GM19438 (cell line): ENCODE data around the gene SPTBN4.

ENCODE experiments used
- ATAC-seq: cut with Tn5 transposase; IDR thresholded peaks from one replicate; pipeline ENCODE4 v1.9.1; 2021; ENCODE audit warnings: low read depth; ENCODE audit not compliant: unreplicated experiment

Gene SPTBN4

DNA sequence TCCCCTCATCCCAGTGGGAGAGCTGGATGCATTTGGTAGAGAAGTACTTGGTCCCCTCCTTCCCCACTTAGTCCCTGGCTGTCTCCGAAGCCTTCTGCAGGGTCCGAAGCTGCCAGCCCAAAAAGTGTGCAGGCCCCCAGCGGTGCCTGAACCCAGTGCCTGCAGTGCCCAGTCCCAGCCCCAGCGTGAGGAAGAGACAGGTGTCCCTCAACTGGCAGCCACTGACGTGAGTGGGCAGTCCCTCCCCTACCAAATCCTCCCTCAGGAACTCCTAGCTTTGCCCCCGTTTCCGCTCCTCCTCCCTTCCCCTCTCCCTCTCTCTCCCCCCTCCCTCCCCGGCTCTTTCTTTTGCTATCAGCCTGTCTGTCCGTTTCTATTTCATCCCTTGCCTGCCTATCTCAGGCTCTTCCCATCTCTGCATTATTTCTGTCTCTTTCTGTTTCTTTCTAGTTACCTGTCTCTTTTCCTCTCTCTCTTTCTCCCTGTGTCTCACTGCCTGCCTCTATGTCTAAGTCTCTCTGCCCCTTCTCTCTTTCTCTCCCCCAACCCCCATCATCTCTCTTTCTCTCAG lies 132.6 kb downstream of the SPTBN4 start:
- no peak for ATAC-seq

DNA sequence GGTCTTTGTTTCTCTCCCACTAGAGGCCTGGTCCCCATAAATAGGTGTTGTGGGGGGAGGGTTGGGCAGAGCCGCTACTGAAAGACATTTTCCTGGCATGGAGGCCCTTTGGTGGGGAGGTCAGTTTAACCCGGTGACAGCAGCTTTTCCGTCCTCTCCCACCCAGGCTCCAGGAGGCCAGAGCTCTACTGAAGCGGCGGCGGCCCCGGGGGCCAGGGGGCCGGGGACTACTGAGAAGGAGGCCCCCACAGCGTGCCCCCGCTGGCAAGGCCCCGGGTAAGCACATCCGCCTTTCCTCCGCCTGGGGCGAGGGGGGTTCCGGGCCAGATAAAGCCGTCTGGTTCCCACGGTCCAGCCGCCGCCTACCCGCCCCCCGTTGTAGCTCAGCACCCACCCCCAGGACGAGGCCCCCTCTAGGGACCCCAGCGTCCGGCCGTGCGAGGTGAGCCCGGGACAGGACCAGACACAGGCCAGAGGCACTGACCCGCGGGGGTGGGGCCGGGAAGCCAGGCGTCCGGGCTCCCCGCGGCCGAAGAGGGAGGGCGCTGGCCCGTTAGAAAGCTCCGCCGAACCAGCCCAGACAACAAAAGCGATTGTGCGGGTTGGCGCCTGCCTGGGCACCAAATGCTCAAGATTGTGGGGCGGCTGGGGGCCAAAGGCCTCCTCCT lies 133.2 kb downstream of the SPTBN4 start:
- ATAC-seq = no peak

DNA sequence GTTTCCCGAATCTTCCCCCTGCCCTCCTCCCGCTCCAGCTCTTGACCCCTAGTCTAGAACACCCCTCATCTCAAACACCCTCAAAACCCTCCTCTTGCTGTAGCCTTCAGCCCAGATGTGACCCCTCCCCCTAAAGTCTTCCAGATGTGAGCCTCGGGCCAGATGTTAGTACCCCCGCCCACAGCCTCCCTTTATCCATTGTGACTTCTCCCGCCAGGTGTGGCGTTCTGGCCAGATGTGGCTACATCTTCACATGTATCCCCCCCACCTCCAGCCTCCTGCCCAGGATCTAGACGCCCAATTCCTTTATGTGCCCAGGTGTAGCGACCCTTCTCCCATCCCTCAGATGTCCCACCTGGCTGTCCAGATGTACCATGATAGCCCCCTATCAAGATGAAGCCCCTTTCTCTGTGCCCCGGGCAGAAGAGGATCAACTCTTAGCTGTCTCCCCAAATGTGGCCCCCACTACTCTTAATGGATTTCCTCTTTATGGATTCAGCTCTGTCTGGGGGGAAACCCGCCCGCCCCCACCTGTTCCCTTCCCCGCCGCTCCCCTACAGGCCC lies 133.9 kb downstream of the SPTBN4 start:
- ATAC-seq = no peak

GRCh38 chr19:40601134-40601974 lies 134.6 kb downstream of the SPTBN4 start, which contains the start of gene LTBP4:
Gene LTBP4, plus strand, starts transcription at chr19:40601369. Its CDS starts 19 bp downstream, at chr19:40601388.
- no peak for ATAC-seq

DNA sequence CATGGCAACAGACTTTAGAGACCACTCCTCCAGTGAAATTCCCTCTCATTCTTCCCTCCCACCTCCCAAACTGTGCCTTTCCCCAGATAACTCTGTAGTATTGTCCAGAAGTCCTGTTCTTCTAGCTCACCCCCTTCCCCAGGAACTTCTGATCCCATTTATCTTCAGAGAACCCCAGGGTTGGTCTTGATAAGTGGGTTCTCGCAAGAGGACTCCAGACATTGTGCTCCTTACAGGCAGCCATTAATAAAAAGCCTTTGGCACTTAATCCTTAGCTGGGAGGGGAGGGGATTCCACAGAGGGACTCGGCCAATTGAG lies 136.2 kb downstream of the SPTBN4 start:
- no peak for ATAC-seq

DNA sequence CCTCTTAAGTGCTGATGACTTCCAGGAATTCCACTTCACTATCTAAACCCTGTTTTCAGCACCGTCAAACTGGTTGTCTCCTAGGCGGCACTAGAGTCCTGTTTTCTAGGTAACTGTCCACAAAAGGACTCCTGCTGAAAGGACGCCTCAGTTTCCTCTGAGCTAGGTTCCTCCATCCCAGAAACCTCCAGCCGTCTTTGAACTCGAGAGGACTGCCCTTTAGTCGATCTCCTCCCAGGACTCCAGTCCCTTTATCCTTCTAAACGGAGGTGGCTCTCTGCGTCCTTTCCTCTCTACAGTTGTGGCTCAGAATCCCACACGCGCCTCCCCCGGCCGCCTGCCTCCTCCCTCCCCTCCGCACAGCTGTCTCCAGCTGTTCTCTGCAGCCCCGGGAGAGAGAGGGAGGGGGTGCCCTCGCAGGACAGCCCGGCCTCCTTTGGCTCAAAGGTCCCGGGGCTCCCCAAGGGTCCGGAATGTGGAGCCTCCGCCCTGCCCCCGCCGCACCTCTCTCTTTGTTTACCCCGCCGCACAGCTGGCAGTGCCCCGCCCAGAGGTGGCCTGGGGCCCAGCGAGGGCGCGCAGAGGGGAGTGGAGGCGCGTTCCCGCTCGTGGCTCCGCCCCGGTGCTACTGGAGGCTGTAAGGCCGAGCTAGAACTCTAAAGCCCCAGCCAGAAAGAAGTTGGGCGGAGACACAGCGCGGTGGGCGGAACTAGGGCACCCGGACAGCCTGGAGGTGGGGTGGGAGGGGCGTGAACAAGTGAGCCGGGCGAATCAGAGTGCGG lies 136.8 kb downstream of the SPTBN4 start:
- ATAC-seq = peak; percentile 68

DNA sequence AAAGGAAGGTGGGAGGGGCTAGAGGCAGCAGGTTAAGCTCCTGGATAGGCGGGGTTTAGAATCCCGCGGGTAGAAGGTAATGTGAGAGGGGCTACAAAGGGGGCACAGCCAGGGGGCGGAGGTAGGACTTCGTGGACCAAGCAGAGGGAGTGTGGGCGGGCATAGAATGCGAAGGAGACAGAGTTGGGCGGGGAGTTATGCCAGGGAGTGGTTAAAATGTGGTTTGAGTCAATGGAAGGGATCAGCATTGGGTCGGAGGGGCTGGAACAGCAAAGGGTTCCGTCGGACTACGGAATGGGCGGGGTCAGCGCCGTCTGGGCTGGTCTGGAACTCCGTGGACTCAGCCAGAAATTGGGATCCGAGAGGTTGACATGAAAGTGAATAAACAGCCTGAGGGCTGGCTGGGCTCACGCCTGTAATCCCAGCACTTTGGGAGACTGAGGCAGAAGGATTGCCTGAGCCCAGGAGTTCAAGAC lies 137.4 kb downstream of the SPTBN4 start:
- ATAC-seq = no peak

GRCh38 chr19:40604647-40605215 lies 137.9 kb downstream of the SPTBN4 start:
- ATAC-seq = no peak

DNA sequence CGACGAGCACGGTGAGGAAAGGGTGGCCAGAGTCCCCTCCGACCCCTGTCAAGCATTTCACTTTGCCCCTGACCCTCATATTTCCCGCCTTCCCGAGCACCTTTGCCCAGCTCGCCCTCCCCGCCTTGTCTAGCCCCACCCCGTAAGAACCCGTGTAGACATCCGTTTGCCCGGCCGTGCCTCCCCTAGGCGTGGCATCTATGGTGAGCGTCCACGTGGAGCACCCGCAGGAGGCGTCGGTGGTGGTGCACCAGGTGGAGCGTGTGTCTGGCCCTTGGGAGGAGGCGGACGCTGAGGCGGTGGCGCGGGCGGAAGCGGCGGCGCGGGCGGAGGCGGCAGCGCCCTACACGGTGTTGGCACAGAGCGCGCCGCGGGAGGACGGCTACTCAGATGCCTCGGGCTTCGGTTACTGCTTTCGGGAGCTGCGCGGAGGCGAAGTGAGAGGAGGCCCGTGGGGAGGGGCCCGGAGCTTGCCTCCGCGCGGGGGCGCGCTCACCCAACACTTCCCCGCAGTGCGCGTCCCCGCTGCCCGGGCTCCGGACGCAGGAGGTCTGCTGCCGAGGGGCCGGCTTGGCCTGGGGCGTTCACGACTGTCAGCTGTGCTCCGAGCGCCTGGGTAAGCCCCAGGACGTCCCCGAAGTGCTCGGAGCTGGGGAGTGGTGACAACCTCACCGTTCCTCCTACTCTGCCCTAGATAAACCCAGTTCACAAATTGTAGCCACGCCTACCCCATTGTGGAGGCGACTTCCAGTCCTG lies 138.6 kb downstream of the SPTBN4 start:
- no peak for ATAC-seq

GRCh38 chr19:40607311-40608239 lies 140.8 kb downstream of the SPTBN4 start:
- no peak for ATAC-seq

DNA sequence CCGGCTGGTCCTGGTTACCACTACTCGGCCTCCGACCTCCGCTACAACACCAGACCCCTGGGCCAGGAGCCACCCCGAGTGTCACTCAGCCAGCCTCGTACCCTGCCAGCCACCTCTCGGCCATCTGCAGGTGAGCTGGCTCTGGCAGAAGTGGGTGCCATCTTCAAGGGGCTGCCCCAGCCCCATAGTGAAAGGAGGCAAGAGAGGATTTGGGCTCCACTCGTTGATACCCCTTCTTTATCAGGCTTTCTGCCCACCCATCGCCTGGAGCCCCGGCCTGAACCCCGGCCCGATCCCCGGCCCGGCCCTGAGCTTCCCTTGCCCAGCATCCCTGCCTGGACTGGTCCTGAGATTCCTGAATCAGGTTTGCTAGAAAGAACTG lies 141.4 kb downstream of the SPTBN4 start:
- ATAC-seq = no peak

DNA sequence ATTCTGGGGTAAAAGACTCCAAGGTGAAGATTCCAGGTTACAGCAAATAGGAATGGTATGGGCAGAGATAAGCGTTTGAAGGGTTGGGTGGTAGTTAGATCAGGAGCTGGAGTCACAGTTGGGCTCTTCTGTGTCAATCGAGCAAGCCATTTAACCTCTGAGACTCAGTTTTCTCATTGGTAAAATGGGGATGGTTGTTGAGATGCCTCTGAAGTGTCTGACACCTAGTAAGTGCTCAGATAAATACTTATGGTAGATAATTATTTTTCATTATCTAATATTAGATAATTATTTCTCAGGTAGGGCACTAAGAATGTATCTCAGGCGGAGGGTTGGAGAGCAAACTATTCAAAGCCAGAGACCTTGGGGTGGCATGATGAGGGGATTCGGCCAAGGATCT lies 142.2 kb downstream of the SPTBN4 start:
- ATAC-seq = no peak

- ATAC-seq = peak; percentile 40
These were observed 143.0 kb downstream of the SPTBN4 start for GRCh38 chr19:40609561-40610395.

DNA sequence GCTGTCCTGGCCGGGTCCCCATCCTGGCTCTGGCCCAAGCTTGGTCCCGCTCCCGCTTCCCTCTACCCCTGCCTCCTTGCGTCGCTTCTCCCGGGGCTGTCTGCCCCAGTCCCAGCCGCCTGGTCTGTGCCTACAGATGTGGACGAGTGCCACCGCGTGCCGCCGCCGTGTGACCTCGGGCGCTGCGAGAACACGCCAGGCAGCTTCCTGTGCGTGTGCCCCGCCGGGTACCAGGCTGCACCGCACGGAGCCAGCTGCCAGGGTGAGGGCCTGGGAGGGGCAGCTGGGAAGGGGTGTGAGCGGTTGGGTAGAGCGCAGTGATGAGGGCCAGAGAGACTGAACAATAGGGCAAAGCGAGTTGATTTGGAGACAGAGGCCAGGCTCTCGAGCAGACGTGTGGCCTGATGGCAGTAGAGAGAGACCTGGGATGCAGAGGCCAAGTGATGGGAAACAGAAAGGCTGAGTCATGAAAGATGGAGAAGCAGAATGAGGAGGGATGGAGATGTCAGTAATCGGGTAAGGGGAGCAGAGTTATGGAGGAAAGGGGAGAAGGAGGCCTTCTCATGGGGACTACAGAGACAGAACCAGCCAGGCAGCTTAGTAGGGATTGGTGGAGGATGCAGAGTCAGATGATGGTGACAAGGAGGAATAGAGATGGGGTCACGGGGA lies 143.7 kb downstream of the SPTBN4 start:
- ATAC-seq = no peak

GRCh38 chr19:40611096-40611495 lies 144.3 kb downstream of the SPTBN4 start:
- no peak for ATAC-seq

GRCh38 chr19:40611900-40612698 lies 145.3 kb downstream of the SPTBN4 start:
- ATAC-seq = no peak
